Kidney tubule cell (primary cell): ENCODE data around the gene PLAGL2.

Experiments used
- DNase-seq: peaks from one replicate; pipeline ENCODE4 v3.0.0-alpha.2; 2018; ENCODE audit warnings: low spot score

Gene PLAGL2

GRCh38 chr20:32149566-32150170 is 57.9 kb downstream of the PLAGL2 start:
- DNase-seq, result no peak

GRCh38 chr20:32144898-32145662 is 62.5 kb downstream of the PLAGL2 start:
- DNase-seq, result no peak

GRCh38 chr20:32142991-32143390 is 64.6 kb downstream of the PLAGL2 start:
- DNase-seq, result no peak
